SK-N-MC (cell line): ENCODE measurements around the gene MAML2.

Experiments used
- EZH2 ChIP-seq: fragments of 200-600 bp; sonication (generic); IDR thresholded peaks from one replicate; pipeline ENCODE4 v1.6.1; 2017; ENCODE audit warnings: antibody characterized with exemption
- FOXP2 ChIP-seq: optimal IDR thresholded peaks from 2 replicates; pipeline ENCODE3; 2011; ENCODE audit warnings: mild to moderate bottlenecking, moderate library complexity; ENCODE audit not compliant: insufficient read depth; ENCODE audit errors: extremely low read length, control extremely low read depth
- POLR2AphosphoS5 ChIP-seq: IDR thresholded peaks from 2 replicates; pipeline ENCODE4 v1.6.1; 2012; ENCODE audit warnings: mild to moderate bottlenecking, low read depth, low read length, borderline replicate concordance

GRCh38 chr11:96384156-96384555 is 41.2 kb upstream of the MAML2 start:
- TF ChIP-seq POLR2AphosphoS5 (no peak), FOXP2 (no peak), EZH2 (no peak)
